ENCODE data around the gene IL18. TPM values are rescaled to one million over a fixed set of nuclear protein-coding genes. Genes with fewer than 3 reads are reported as not detected.

Gene IL18
- total RNA-seq, 6 experiments from 2014 or later: 2.7 to 7.2 (median 4.4) TPM

- TF ChIP-seq POLR2A (IDR thresholded peaks at IDR 0.05): no peak
- TF ChIP-seq, protein P1, sequence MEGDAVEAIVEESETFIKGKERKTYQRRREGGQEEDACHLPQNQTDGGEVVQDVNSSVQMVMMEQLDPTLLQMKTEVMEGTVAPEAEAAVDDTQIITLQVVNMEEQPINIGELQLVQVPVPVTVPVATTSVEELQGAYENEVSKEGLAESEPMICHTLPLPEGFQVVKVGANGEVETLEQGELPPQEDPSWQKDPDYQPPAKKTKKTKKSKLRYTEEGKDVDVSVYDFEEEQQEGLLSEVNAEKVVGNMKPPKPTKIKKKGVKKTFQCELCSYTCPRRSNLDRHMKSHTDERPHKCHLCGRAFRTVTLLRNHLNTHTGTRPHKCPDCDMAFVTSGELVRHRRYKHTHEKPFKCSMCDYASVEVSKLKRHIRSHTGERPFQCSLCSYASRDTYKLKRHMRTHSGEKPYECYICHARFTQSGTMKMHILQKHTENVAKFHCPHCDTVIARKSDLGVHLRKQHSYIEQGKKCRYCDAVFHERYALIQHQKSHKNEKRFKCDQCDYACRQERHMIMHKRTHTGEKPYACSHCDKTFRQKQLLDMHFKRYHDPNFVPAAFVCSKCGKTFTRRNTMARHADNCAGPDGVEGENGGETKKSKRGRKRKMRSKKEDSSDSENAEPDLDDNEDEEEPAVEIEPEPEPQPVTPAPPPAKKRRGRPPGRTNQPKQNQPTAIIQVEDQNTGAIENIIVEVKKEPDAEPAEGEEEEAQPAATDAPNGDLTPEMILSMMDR (IDR thresholded peaks at IDR 0.05): no peak
- Histone ChIP-seq H3K4me3 (no peak overlapping the region), H3K27ac (no peak overlapping the region), H3K36me3 (no peaks in the 10 kb centered on the region), H3K9me3 (no peaks in the 10 kb centered on the region), H3K27me3 (no peaks in the 10 kb centered on the region), H3K4me1 (no peaks in the 10 kb centered on the region)
- DNase-seq (no peak), ATAC-seq (no peak)
- intact Hi-C loops (cut with DNase I): no loop called here
- WGBS (ENCODE audit: insufficient coverage, low coverage, low lambda C conversion rate, missing lambda C conversion rate): 91% methylated on average over 4 of the region's 4 CpGs
Measured at GRCh38 chr11:112123129-112123528, 40.8 kb downstream of the IL18 start.

DNA sequence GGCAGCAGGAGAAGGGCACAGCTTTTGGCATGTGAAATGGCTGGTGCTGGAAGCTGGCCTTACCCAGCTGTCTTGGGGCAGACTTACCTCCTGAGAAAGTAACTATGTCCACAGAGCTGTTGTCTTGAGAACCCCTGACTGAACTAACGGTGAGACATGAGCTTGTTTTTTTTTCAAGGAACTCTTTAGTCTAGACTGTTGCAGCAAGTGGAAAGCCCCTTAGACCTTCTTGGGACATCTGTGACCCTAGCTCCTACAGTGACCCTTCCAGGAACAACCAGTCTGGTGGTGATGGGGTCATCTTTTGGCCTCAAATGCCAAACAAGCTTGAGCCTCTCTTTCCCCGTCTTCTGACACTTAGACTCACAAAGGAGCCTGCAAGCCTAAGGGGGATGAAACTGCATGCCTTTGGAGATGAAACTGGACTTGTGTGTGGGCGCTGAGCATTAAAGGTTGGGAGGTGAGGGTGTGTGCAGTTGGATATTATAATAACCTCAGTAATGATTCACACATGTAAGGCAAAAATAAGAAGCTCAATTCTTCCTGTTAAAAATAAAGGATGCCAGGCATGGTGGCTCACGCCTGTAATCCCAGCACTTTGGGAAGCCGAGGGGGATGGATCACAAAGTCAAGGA lies 41.8 kb downstream of the IL18 start:
- Histone ChIP-seq H3K27me3 (no peaks in the 10 kb centered on the region), H3K4me1 (no peaks in the 10 kb centered on the region), H3K4me3 (no peak overlapping the region), H3K36me3 (no peaks in the 10 kb centered on the region), H3K27ac (no peak overlapping the region), H3K9me3 (no peaks in the 10 kb centered on the region)
- intact Hi-C loops (cut with DNase I): no loop called here
- ATAC-seq (no peak), DNase-seq (no peak)
- TF ChIP-seq, protein P1 (IDR thresholded peaks at IDR 0.05): no peak
- no peak for TF ChIP-seq POLR2A (IDR thresholded peaks at IDR 0.05)
- WGBS (ENCODE audit: insufficient coverage, low coverage, low lambda C conversion rate, missing lambda C conversion rate): 89% methylated on average over 4 of the region's 5 CpGs

- no peaks in the 10 kb centered on the region for H3K4me1 ChIP-seq
- DNase-seq: no peak
- no peak overlapping the region for H3K4me3 ChIP-seq
- H3K27me3 ChIP-seq: no peaks in the 10 kb centered on the region
- H3K9me3 ChIP-seq: no peaks in the 10 kb centered on the region
- no peak for ATAC-seq
- intact Hi-C loops (cut with DNase I): no loop called here
- H3K27ac ChIP-seq: no peak overlapping the region
- WGBS (ENCODE audit: insufficient coverage, low coverage, low lambda C conversion rate, missing lambda C conversion rate): 43% methylated on average over 1 of the region's 2 CpGs
- no peaks in the 10 kb centered on the region for H3K36me3 ChIP-seq
- TF ChIP-seq, protein P1 (IDR thresholded peaks at IDR 0.05): no peak
- TF ChIP-seq POLR2A (IDR thresholded peaks at IDR 0.05): no peak
Measured at GRCh38 chr11:112118176-112118575, 45.7 kb downstream of the IL18 start.

DNA sequence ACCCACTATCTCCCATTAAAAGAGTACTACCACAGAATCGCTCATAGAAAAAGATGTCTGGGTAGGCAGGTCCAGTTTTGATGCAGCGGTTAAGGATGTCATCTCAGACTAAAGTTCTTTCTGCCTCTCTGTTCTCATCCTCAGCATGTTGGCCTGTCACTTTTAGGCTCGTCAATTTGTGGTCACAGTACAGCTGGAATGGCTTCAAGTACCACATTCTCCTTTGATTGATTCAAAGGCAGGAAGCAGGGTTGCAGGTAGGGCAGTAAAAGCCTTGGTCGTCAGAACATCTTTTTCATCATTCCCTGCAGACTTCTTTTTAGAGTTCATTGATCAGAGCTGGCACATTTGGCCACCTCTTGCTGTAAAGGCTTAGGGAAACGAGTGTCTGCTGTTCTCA lies 48.5 kb downstream of the IL18 start:
- no peak overlapping the region for H3K4me3 ChIP-seq
- H3K27me3 ChIP-seq: no peaks in the 10 kb centered on the region
- WGBS (ENCODE audit: insufficient coverage, low coverage, low lambda C conversion rate, missing lambda C conversion rate): 65% methylated on average over 5 of the region's 5 CpGs
- intact Hi-C loops (cut with DNase I): no loop called here
- H3K27ac ChIP-seq: no peak overlapping the region
- no peaks in the 10 kb centered on the region for H3K4me1 ChIP-seq
- H3K36me3 ChIP-seq: no peaks in the 10 kb centered on the region
- H3K9me3 ChIP-seq: no peaks in the 10 kb centered on the region
- TF ChIP-seq, protein P1 (IDR thresholded peaks at IDR 0.05): no peak
- no peak for TF ChIP-seq POLR2A (IDR thresholded peaks at IDR 0.05)
- no peak for DNase-seq
- ATAC-seq: no peak

DNA sequence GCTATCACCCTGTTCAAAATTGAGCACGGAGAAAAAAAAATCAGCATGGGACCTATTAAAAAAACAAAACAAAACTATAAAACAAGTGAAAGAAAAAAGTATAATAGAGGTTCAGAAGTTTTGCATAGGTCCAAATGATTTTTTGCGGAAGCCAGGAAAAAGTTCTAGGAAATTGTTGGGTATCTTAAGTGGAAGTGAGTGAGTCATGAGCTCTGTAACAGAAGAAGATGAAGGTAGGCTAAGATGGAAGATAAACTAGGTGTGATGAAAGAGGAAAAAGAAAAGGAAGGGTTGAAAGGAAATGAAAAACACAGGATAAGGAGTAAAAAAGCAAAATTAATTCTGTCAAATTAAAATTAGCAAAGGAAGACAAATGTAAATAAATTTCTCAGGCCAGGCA lies 49.4 kb downstream of the IL18 start:
- Histone ChIP-seq H3K4me1 (no peaks in the 10 kb centered on the region), H3K9me3 (no peaks in the 10 kb centered on the region), H3K27ac (no peak overlapping the region), H3K36me3 (no peaks in the 10 kb centered on the region), H3K27me3 (no peaks in the 10 kb centered on the region), H3K4me3 (no peak overlapping the region)
- WGBS (ENCODE audit: insufficient coverage, low coverage, low lambda C conversion rate, missing lambda C conversion rate): 100% methylated on average over 2 of the region's 2 CpGs
- TF ChIP-seq, protein P1 (IDR thresholded peaks at IDR 0.05): no peak
- no peak for TF ChIP-seq POLR2A (IDR thresholded peaks at IDR 0.05)
- DNase-seq (no peak), ATAC-seq (no peak)
- intact Hi-C loops (cut with DNase I): no loop called here

All from right lobe of liver (tissue), 6 donors.